GM12875 (cell line): Measurements from ENCODE around the gene DIAPH3.

ENCODE experiments used
- H3K4me3 ChIP-seq: one replicate; pipeline ENCODE4 v1.5.1; 2011; ENCODE audit warnings: low read depth, low read length, control low read depth
- TF ChIP-seq, protein P1 (sequence below): IDR thresholded peaks from 2 replicates; pipeline ENCODE4 v1.5.1; 2011; ENCODE audit warnings: low read depth, mild to moderate bottlenecking, control low read depth, inconsistent platforms, low read length, moderate library complexity, borderline replicate concordance; ENCODE audit not compliant: insufficient read depth

The DIAPH3 gene

GRCh38 chr13:59665732-59666131, 498.0 kb downstream of the DIAPH3 start:
- no peak overlapping the region for H3K4me3 ChIP-seq
- TF ChIP-seq, protein P1, sequence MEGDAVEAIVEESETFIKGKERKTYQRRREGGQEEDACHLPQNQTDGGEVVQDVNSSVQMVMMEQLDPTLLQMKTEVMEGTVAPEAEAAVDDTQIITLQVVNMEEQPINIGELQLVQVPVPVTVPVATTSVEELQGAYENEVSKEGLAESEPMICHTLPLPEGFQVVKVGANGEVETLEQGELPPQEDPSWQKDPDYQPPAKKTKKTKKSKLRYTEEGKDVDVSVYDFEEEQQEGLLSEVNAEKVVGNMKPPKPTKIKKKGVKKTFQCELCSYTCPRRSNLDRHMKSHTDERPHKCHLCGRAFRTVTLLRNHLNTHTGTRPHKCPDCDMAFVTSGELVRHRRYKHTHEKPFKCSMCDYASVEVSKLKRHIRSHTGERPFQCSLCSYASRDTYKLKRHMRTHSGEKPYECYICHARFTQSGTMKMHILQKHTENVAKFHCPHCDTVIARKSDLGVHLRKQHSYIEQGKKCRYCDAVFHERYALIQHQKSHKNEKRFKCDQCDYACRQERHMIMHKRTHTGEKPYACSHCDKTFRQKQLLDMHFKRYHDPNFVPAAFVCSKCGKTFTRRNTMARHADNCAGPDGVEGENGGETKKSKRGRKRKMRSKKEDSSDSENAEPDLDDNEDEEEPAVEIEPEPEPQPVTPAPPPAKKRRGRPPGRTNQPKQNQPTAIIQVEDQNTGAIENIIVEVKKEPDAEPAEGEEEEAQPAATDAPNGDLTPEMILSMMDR, result no peak

- TF ChIP-seq, protein P1, result no peak
- H3K4me3 ChIP-seq, result no peak overlapping the region
Measured at GRCh38 chr13:59665184-59665583, 498.5 kb downstream of the DIAPH3 start.

GRCh38 chr13:59664586-59664985, 499.1 kb downstream of the DIAPH3 start:
- H3K4me3 ChIP-seq, result no peak overlapping the region
- TF ChIP-seq, protein P1, result no peak

- no peak overlapping the region for H3K4me3 ChIP-seq
- TF ChIP-seq, protein P1, result no peak
Measured at GRCh38 chr13:59663707-59664106, 500.0 kb downstream of the DIAPH3 start.

DNA sequence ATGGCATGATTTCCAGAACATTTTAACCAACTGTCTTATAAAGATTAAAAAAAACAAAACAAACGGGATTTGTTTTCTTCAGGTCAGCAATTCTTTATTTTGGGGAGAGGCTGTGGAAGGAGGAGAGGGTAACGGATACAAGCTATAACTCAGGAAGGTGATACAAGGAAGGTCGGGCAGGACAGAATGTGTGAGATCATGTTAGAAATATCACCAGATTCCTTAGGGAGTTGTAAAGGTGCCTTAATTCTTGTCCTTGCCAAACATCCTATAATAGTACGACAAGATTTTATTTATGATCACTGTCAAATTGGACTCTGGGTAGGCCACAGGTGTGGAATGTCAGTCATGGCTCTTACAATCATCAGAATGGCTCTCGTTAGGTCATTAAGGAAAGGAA, 503.1 kb downstream of the DIAPH3 start:
- H3K4me3 ChIP-seq, result no peak overlapping the region
- TF ChIP-seq, protein P1, result no peak

- TF ChIP-seq, protein P1, result no peak
- H3K4me3 ChIP-seq, result no peak overlapping the region
Measured at GRCh38 chr13:59659981-59660380, 503.7 kb downstream of the DIAPH3 start.

DNA sequence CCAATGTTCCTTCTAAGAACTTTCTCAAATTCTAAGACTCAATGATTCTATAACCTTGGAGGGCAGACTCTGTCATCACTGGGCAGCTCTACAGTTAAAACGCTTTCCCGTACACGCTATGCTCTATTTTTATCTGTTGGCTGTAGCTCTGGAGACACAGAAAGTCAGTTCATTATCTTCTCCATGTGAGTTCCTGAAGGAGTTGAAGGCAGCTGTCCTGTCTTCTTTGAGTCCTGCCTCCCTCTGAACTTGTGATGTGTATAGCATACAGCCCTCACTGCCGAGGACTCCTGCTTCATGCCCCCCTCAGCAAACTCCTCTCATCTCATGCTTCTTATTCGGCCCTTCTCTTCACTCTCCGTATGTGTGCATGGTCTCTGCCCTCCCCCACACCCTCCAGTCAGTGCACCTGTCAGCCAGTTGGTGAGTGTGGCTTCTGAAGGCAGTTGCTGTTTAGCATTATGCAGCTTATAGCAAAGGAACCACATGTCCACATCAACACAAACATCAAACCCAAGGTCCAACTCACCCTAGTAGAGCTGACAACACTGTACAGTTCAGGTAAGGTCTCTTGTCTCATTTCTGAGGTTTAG, 504.9 kb downstream of the DIAPH3 start:
- TF ChIP-seq, protein P1, result no peak
- no peak overlapping the region for H3K4me3 ChIP-seq
